Sigmoid colon (tissue), 4 donors: ENCODE measurements around the gene CCDC181.

ENCODE experiments used
- EP300 ChIP-seq, 4 donors: sonication (generic); formaldehyde crosslinking; IDR thresholded peaks; one replicate each; pipeline ENCODE4 v1.6.1; 2017; ENCODE audit warnings: antibody characterized with exemption in 4 of 4
- TF ChIP-seq, protein P1 (sequence below), 4 experiments: fragments of 450-650 bp in 3 of 4; fragments of 200-600 bp in 1 of 4; IDR thresholded peaks; one replicate each; pipeline ENCODE4 v1.5.1; 2016 to 2019; ENCODE audit warnings: antibody characterized with exemption in 4 of 4, mild to moderate bottlenecking in 3 of 4, moderate library complexity in 2 of 4

- TF ChIP-seq, protein P1, sequence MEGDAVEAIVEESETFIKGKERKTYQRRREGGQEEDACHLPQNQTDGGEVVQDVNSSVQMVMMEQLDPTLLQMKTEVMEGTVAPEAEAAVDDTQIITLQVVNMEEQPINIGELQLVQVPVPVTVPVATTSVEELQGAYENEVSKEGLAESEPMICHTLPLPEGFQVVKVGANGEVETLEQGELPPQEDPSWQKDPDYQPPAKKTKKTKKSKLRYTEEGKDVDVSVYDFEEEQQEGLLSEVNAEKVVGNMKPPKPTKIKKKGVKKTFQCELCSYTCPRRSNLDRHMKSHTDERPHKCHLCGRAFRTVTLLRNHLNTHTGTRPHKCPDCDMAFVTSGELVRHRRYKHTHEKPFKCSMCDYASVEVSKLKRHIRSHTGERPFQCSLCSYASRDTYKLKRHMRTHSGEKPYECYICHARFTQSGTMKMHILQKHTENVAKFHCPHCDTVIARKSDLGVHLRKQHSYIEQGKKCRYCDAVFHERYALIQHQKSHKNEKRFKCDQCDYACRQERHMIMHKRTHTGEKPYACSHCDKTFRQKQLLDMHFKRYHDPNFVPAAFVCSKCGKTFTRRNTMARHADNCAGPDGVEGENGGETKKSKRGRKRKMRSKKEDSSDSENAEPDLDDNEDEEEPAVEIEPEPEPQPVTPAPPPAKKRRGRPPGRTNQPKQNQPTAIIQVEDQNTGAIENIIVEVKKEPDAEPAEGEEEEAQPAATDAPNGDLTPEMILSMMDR (IDR thresholded peaks at IDR 0.05): no peak
- TF ChIP-seq EP300 (IDR thresholded peaks at IDR 0.05): peak in 1 of 4 donors; percentile 32
Measured at GRCh38 chr1:169367686-169368405, 59.4 kb downstream of the CCDC181 start, which contains the start of the genes BLZF1 and NME7.
